ENCODE results near the gene NRP1. TPM values are rescaled to one million over a fixed set of nuclear protein-coding genes. Genes with fewer than 3 reads are reported as not detected.
A peak's percentile ranks its signal among the peaks of the same experiment; 100 is the strongest.

The NRP1 gene
- total and polyA plus RNA-seq, 5 experiments from 2014 or later, result 0.60 to 0.88 TPM; not detected in 3

DNA sequence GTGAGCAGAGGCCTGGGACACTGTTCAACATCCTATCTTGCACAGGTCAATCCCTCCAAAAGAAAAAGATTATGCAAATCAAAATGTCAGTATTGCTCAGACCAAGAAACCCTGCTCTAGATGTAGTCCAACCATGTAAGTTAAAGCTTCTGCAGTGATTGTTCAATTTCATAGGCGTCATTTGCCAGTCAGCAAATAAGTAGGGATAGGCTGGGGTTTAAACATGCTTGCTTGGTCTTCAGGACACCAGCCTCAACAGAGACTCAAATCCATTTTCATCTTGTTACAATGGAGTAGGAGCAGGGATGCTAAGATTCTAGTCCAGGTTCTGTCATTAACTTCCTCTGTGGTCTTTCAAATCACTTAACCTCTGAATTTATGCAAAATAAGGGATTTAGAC lies 89.1 kb downstream of the NRP1 start:
- peaks cover 0 to 2% (median 0%) of the 10 kb centered on the region in 9 donors for H3K9me3 Mint-ChIP-seq
- DNase-seq, result no peak
- H3K36me3 Mint-ChIP-seq, result peaks cover 0 to 4% (median 0%) of the 10 kb centered on the region in 3 donors
- ATAC-seq, result no peak
- H3K4me3 Mint-ChIP-seq, result no peak overlapping the region
- H3K27me3 Mint-ChIP-seq, result peaks cover 0 to 4% (median 0%) of the 10 kb centered on the region in 5 donors
- H3K4me1 Mint-ChIP-seq, result peaks cover 10 to 47% (median 36%) of the 10 kb centered on the region in 4 donors
- POLR2A ChIA-PET, result interaction anchor here (0.7 kb wide), 1 partner anchor 12 kb away, joined by 3 read pairs; no protein-coding TSS in a partner anchor
- peak overlapping the region in 1 of 10 donors; percentile 70 for H3K27ac Mint-ChIP-seq

DNA sequence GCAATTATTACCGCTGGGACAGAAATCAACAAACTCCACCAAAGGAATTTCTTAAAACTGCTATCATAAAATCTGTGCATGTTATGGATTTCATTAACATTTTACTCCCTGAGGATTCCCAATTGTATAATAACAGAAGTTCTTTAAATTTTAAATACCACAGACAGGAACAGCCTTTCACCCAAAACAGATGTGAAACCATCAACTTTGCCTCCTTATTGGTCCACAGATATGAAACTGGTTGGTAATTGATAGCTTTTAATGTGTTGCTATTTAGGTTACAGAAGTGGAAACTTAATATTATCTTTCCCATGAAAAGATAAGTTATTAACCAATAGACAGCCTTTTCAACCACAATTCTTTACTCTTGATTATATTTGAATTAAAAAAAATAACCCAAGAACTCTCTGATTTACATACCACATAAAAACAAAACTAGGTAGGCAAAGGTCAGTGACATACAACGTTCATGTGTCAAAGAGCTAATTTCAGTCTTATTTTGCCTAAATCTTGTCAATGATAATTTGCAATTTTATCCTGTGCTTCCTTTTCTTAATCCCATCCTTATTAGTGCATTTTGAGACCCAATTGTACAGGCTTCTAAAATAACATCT lies 90.0 kb downstream of the NRP1 start:
- H3K4me3 Mint-ChIP-seq, result no peak overlapping the region
- POLR2A ChIA-PET, result interaction anchor here (0.6 kb wide), 1 partner anchor 641 kb away, joined by 4 read pairs; no protein-coding TSS in a partner anchor
- H3K27me3 Mint-ChIP-seq, result peaks cover 0 to 4% (median 0%) of the 10 kb centered on the region in 5 donors
- ATAC-seq, result no peak
- H3K9me3 Mint-ChIP-seq, result no peaks in the 10 kb centered on the region
- H3K4me1 Mint-ChIP-seq, result peaks cover 6 to 40% (median 28%) of the 10 kb centered on the region in 4 donors
- no peak for DNase-seq
- no peaks in the 10 kb centered on the region for H3K36me3 Mint-ChIP-seq
- no peak overlapping the region for H3K27ac Mint-ChIP-seq

DNA sequence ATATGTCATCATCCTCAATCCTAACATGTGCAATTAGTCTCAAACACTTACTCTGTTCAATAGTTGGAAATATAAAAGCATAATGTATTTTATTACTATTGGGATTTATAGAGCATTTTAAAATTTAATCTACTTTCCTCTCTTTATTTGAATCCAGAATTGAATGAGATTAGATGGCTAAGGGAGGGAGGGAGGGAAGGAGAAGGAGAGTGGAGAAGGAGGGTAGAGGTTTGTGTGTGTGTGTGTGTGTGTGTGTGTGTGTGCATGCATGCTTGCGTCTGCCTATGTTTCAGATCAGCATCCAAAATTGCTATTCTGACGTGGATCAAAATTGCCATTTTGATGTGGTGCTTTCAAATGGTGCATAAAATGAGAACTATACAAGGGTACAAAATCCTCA lies 90.8 kb downstream of the NRP1 start:
- no peak for DNase-seq
- Mint-ChIP-seq H3K4me1 (peaks cover 3 to 32% (median 20%) of the 10 kb centered on the region in 4 donors), H3K36me3 (no peaks in the 10 kb centered on the region), H3K27me3 (peaks cover 0 to 4% (median 0%) of the 10 kb centered on the region in 5 donors), H3K9me3 (no peaks in the 10 kb centered on the region), H3K4me3 (no peak overlapping the region), H3K27ac (no peak overlapping the region)
- POLR2A ChIA-PET, result no interaction called here
- ATAC-seq, result no peak

DNA sequence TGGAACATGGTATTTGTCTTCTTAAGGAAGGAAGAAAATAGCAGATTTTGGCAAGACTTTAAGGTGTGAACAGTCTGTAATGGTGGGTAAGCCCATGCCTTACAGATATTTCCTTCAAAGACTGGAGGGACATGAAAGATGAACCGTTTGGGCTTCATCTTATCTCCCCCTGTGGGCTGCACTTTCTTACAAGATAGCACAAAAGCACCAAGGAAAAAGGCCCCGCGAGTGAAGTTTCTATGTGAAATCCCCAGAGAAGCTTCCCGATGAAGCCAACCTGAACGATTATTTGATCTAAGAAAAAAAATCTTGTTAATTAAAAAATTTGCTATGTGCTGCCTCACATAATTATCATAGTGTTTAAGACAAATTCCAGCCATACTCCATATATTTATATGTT lies 91.5 kb downstream of the NRP1 start:
- Mint-ChIP-seq H3K4me3 (no peak overlapping the region), H3K27ac (no peak overlapping the region), H3K36me3 (no peaks in the 10 kb centered on the region), H3K4me1 (peaks cover 1 to 24% (median 12%) of the 10 kb centered on the region in 4 donors), H3K27me3 (peaks cover 0 to 4% (median 0%) of the 10 kb centered on the region in 5 donors), H3K9me3 (no peaks in the 10 kb centered on the region)
- no peak for ATAC-seq
- no peak for DNase-seq
- POLR2A ChIA-PET, result no interaction called here

DNA sequence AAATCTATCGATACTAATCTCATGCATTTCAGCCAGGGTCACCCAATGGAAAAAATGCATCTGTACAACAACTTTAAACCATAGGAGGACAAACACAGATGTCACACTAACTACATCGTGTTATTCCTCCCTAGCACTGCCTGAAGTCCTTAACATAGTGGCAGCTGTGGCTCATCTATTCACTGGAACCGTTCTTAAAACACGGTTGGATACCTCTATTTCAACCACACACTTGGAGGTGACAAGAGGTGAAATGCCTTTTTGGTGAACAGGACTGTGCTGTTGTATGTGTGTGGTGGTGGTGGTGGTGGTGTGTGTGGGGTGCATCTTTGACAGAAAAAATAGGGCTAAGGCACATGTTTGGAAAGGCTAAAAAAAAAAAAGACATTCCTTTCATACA lies 93.1 kb downstream of the NRP1 start:
- ATAC-seq (no peak), DNase-seq (no peak)
- Mint-ChIP-seq H3K9me3 (no peaks in the 10 kb centered on the region), H3K36me3 (no peaks in the 10 kb centered on the region), H3K27ac (peak overlapping the region in 1 of 10 donors; percentile 11), H3K4me3 (no peak overlapping the region), H3K4me1 (peaks cover 0 to 11% (median 4%) of the 10 kb centered on the region in 4 donors), H3K27me3 (peaks cover 0 to 4% (median 0%) of the 10 kb centered on the region in 5 donors)
- POLR2A ChIA-PET, result no interaction called here

DNA sequence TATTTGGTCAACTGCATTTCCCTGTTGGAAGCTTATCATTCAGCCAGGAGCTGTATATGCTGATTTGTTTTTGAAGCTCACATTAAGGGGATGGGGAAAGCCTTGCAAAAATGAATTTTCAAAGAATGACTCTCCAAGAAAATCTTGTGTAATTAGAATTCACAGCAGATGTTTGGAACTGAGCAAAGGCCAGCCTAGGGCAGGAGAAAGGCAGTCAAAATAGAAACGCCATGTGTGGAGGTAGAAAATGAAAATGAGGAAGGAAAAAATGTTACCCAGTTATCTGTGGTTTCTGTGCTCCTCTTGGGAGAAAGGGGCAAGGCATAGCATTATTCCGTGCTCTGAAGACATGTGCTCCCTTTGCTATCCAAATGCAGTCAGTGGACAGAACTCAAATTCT lies 93.5 kb downstream of the NRP1 start:
- H3K4me3 Mint-ChIP-seq, result no peak overlapping the region
- no peak for DNase-seq
- peaks cover 0 to 11% (median 3%) of the 10 kb centered on the region in 4 donors for H3K4me1 Mint-ChIP-seq
- no peaks in the 10 kb centered on the region for H3K36me3 Mint-ChIP-seq
- POLR2A ChIA-PET, result no interaction called here
- no peak overlapping the region for H3K27ac Mint-ChIP-seq
- no peaks in the 10 kb centered on the region for H3K9me3 Mint-ChIP-seq
- ATAC-seq, result no peak
- peaks cover 0 to 4% (median 0%) of the 10 kb centered on the region in 5 donors for H3K27me3 Mint-ChIP-seq

DNA sequence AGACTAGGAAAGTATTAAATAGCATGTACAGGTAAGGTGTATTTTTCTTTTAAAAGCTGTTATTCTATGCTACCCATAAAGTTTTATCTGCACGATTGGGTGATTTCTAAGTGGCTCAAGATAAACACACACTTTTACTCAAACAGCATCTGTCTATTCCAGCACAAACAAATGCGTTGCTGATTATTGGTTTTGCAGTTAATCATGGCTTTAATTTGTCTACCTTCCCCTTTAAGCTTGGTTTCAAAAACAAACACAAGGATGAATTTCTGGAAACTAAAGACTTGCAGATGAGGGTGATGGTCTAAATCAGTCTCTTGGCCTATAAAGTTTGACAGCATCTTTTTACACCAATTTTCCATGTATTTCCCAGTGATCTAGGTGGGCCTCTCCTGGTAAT lies 94.2 kb downstream of the NRP1 start:
- Mint-ChIP-seq H3K27me3 (peaks cover 0 to 4% (median 0%) of the 10 kb centered on the region in 5 donors), H3K4me3 (no peak overlapping the region), H3K27ac (no peak overlapping the region), H3K4me1 (peaks cover 0 to 6% (median under 1%) of the 10 kb centered on the region in 4 donors), H3K9me3 (no peaks in the 10 kb centered on the region), H3K36me3 (no peaks in the 10 kb centered on the region)
- ATAC-seq (no peak), DNase-seq (no peak)
- POLR2A ChIA-PET, result no interaction called here

DNA sequence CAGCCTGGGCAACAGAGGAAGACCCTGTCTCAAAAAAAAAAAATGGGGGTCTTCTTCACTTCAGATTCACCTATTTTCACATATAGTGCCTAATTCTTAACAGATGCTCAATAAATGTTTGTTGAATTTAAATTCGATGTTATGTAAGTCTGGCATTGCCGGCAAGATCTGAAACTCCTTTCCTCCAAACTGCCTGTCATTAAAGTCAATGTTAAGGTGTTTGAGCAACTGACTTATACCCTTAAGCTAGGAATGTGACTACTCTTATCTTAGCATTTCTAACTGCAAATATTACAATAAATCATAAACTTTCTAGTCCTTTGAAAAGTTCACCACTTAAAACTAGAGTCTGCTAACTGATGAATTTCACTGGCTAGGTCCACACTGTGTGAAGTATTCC lies 95.2 kb downstream of the NRP1 start:
- H3K27ac Mint-ChIP-seq, result no peak overlapping the region
- ATAC-seq (no peak), DNase-seq (no peak)
- no peaks in the 10 kb centered on the region for H3K36me3 Mint-ChIP-seq
- no peaks in the 10 kb centered on the region for H3K9me3 Mint-ChIP-seq
- H3K4me3 Mint-ChIP-seq, result no peak overlapping the region
- POLR2A ChIA-PET, result interaction anchor here (1.1 kb wide), 1 partner anchor 9 kb away, joined by 4 read pairs; no protein-coding TSS in a partner anchor
- H3K4me1 Mint-ChIP-seq, result peaks cover 0 to 4% (median 0%) of the 10 kb centered on the region in 4 donors
- peaks cover 0 to 4% (median 0%) of the 10 kb centered on the region in 5 donors for H3K27me3 Mint-ChIP-seq

DNA sequence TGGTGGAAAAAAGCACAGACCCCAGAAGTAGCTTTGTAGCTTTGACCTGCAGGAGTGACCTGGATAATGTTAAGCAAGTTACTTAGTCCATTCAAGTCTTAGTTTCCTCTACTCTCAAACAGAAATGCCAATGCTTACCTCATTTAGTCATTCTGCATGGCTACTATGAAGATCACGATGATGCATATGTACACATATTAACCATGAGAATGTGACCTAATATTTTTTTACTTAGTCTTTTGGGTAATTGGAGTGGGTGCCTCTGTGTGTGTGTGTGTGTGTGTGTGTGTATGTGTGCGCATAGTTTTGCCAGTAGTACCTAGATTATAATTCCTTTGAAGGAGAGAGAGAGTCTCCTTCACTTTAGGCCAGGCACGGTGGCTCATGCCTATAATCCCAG lies 95.8 kb downstream of the NRP1 start:
- no peaks in the 10 kb centered on the region for H3K36me3 Mint-ChIP-seq
- no peak overlapping the region for H3K4me3 Mint-ChIP-seq
- peaks cover 0 to 4% (median 0%) of the 10 kb centered on the region in 4 donors for H3K4me1 Mint-ChIP-seq
- POLR2A ChIA-PET, result interaction anchor here (1.1 kb wide), 1 partner anchor 10 kb away, joined by 4 read pairs; no protein-coding TSS in a partner anchor
- ATAC-seq (no peak), DNase-seq (no peak)
- peaks cover 0 to 4% (median 0%) of the 10 kb centered on the region in 5 donors for H3K27me3 Mint-ChIP-seq
- no peak overlapping the region for H3K27ac Mint-ChIP-seq
- H3K9me3 Mint-ChIP-seq, result no peaks in the 10 kb centered on the region

DNA sequence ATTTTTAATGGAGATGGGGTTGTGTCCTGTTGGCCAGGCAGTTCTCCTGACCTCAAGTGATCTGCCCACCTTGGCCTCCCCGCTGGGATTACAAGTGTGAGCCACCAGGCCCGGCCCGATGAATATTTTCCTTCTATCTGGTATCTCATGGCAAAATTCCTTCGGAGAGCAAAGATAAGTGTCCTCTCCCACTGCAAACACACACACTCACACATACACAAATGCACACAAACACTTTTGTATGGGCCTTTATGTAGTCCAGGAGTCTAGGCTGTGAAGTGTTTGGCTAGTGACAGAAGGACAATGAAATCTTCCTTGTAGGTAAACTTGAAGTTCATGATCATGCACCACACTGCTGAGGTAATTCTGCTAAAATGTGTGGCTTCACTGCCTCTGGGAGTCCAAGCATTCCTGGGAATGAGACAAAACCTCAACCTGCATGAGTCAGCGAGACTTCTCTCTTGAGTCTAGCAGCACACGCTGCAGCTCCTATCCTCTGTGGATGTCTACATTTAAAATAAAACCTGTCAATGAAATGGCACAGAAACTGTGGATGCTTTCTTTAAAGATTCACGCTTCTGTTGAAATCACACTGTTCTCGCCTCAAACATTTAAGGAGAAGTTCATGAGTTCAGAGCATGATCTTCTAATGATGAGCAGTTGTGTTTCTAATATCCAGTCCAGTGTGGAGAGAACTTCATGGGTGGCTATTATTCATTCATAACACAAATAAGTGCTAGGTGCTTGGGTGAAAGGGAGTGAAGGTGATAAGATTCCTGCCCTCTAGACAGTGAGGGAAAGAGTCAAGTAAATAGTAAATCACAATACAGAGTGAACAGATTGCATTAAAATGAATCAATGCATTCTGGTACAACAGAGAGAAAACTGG lies 96.5 kb downstream of the NRP1 start:
- ATAC-seq (no peak), DNase-seq (no peak)
- Mint-ChIP-seq H3K27me3 (peaks cover 0 to 4% (median 0%) of the 10 kb centered on the region in 5 donors), H3K4me1 (peaks cover 0 to 4% (median 0%) of the 10 kb centered on the region in 4 donors), H3K9me3 (no peaks in the 10 kb centered on the region), H3K27ac (no peak overlapping the region), H3K36me3 (no peaks in the 10 kb centered on the region), H3K4me3 (no peak overlapping the region)
- POLR2A ChIA-PET, result interaction anchor here (1.1 kb wide), 1 partner anchor 10 kb away, joined by 4 read pairs; no protein-coding TSS in a partner anchor

DNA sequence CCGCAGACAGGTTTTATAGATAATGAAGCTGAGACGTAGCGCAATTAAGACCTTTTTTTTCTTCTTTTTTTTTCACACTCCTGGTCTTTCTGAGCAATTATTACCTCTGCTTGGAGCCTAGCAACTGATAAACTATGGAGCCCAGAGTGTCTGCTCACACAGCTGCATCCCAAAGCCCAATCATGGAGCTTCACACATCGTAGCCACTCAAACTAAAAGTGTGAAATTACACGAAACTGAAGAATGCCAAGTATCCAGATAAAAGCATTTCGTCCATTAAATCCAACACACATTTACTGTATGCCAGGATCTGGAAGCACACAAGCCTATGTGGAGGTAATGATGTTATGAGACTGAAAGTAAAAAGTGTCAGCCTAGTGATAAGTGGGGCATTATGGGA lies 97.6 kb downstream of the NRP1 start:
- H3K27me3 Mint-ChIP-seq, result peaks cover 0 to 4% (median 2%) of the 10 kb centered on the region in 5 donors
- H3K9me3 Mint-ChIP-seq, result no peaks in the 10 kb centered on the region
- POLR2A ChIA-PET, result no interaction called here
- H3K27ac Mint-ChIP-seq, result peak overlapping the region in 1 of 10 donors; percentile 38
- no peaks in the 10 kb centered on the region for H3K36me3 Mint-ChIP-seq
- no peak for ATAC-seq
- H3K4me3 Mint-ChIP-seq, result no peak overlapping the region
- peaks cover 0 to 4% (median 0%) of the 10 kb centered on the region in 4 donors for H3K4me1 Mint-ChIP-seq
- DNase-seq, result no peak

DNA sequence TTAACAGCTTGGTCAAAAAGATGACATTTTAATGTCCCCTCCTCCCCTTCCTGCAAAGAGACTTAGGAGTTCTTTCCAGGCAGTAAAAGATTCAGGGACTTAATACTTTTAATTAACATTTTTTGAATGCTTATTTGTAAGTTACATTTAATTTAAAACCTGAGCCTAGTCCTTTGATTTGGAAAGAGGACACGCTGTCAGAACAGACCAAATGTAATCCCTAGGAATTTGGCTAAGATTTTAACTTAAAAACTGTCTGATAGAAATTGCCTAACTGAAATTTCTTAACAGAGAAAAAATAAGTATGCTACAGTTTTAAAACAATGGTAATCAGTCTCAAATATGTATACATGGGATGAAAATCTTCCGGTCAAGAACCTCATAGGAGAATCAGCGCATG lies 98.5 kb downstream of the NRP1 start:
- DNase-seq (no peak), ATAC-seq (no peak)
- Mint-ChIP-seq H3K4me1 (peaks cover 0 to 1% (median 0%) of the 10 kb centered on the region in 4 donors), H3K36me3 (no peaks in the 10 kb centered on the region), H3K9me3 (no peaks in the 10 kb centered on the region), H3K27me3 (peaks cover 0 to 3% (median 2%) of the 10 kb centered on the region in 5 donors), H3K27ac (no peak overlapping the region), H3K4me3 (no peak overlapping the region)
- POLR2A ChIA-PET, result no interaction called here

All from naive thymus-derived CD8-positive, alpha-beta T cell (primary cell).